ENCODE results near the gene P3H4.

P3H4 gene

GRCh38 chr17:41821776-41822175 is 10.0 kb upstream of the P3H4 start:
- no peak for DNase-seq

- no peak for DNase-seq
Observed at GRCh38 chr17:41818024-41818423, 6.3 kb upstream of the P3H4 start.

- no peak for DNase-seq
Observed at GRCh38 chr17:41816637-41817320, 5.0 kb upstream of the P3H4 start.

GRCh38 chr17:41814195-41814594 is 2.4 kb upstream of the P3H4 start:
- no peak for DNase-seq

GRCh38 chr17:41813699-41814124 is 2.0 kb upstream of the P3H4 start:
- DNase-seq = no peak

GRCh38 chr17:41813152-41813680 is 1.5 kb upstream of the P3H4 start:
- no peak for DNase-seq

GRCh38 chr17:41812381-41813151 is 817 bp upstream of the P3H4 start, which contains the start of gene FKBP10:
Gene FKBP10, plus strand, starts transcription at chr17:41813004. Its CDS starts 31 bp downstream, at chr17:41813035.
- peak; percentile 90 for DNase-seq

GRCh38 chr17:41810659-41811548 is 845 bp downstream of the P3H4 start:
- peak; percentile 59 for DNase-seq

- DNase-seq = no peak
Observed at GRCh38 chr17:41806685-41807445, 4.9 kb downstream of the P3H4 start.

GRCh38 chr17:41803049-41804020 is 8.4 kb downstream of the P3H4 start:
- peak; percentile 73 for DNase-seq

- DNase-seq = peak; percentile 88
Observed at GRCh38 chr17:41801374-41802271, 10.1 kb downstream of the P3H4 start.

GRCh38 chr17:41800601-41801373 is 11.0 kb downstream of the P3H4 start:
- no peak for DNase-seq

GRCh38 chr17:41799366-41799765 is 12.4 kb downstream of the P3H4 start:
- no peak for DNase-seq

- no peak for DNase-seq
Observed at GRCh38 chr17:41797377-41797776, 14.4 kb downstream of the P3H4 start.

- DNase-seq = no peak
Observed at GRCh38 chr17:41796121-41796895, 15.4 kb downstream of the P3H4 start.

GRCh38 chr17:41794540-41794975 is 17.2 kb downstream of the P3H4 start:
- no peak for DNase-seq

GRCh38 chr17:41793784-41794539 is 17.8 kb downstream of the P3H4 start:
- DNase-seq = no peak
